ENCODE measurements around the gene TMEM127. TPM values are rescaled to one million over a fixed set of nuclear protein-coding genes. Genes with fewer than 3 reads are reported as not detected.
"Not testable (repeated sequence)": the region's sequence is repeated elsewhere in the genome, so short reads cannot be mapped to it uniquely, and the experiment has no call there.

Gene TMEM127, protein sequence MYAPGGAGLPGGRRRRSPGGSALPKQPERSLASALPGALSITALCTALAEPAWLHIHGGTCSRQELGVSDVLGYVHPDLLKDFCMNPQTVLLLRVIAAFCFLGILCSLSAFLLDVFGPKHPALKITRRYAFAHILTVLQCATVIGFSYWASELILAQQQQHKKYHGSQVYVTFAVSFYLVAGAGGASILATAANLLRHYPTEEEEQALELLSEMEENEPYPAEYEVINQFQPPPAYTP
- 71.2 TPM for total RNA-seq
- long read RNA-seq, full-length matches to known transcripts, result 39 of 107 reads
- long read RNA-seq, partial matches to known transcripts, result 16 of 107 reads
- long read RNA-seq, other reads (novel, unspliced or antisense), result 52 of 107 reads

DNA sequence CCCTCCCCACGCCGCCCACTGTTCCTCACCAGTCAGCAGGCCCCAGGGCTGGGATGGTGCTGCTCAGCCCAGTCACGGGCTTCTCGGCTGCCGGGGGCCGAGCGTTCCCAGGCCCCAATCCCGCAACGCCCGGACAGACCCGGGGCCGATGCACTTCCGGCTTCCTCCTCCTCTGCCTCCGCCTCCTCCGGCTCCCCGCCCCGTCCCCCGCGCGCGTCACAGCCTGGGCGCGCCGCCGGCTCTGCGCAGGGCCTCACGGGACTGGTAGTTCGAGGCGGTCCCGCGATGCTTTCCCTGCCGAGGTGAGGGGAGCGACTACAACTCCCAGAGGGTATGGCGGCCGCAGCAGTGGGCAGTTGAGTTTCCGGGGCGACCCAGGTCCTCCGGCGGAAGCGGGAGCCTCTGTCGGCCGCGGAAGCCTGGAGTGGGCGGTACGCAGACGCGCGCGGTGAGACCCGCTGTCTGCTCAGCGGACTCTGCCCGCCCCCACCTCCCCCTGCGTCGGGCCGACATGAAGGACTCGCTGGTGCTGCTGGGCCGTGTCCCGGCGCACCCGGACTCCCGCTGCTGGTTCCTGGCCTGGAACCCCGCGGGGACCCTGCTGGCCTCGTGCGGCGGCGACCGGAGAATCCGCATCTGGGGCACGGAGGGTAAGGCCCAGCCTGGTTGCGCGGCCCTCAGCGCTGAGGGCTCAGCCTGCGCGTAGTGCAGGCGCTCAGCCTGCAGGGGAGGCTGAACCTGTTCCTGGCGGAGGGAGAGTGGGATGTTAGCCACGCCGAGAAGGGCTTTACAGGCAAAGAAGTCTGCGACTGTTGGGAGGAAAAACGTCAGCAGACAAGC, at the start of gene TMEM127, which contains the start of gene CIAO1:
Gene TMEM127 (minus strand): TSS at position 158 of the 840 bp plus-strand sequence. CDS start 616 bp downstream, outside the sequence.
Gene CIAO1 (plus strand): TSS at position 386 of the 840 bp plus-strand sequence. CDS start 126 bp downstream, at position 512.
- DNase-seq (peak; percentile 99), ATAC-seq (peak; percentile 95)
- intact Hi-C loops (cut with micrococcal nuclease), result no loop called here

- no peak for DNase-seq
- no peak for ATAC-seq
- intact Hi-C loops (cut with micrococcal nuclease), result no loop called here
These were observed 49.2 kb upstream of the TMEM127 start for GRCh38 chr2:96315005-96315399.

GRCh38 chr2:96308248-96308647, 42.5 kb upstream of the TMEM127 start:
- no peak for ATAC-seq
- intact Hi-C loops (cut with micrococcal nuclease), result no loop called here
- no peak for DNase-seq

GRCh38 chr2:96306370-96306769, 40.6 kb upstream of the TMEM127 start:
- intact Hi-C loops (cut with micrococcal nuclease), result no loop called here
- no peak for ATAC-seq
- no peak for DNase-seq

GRCh38 chr2:96305979-96306308, 40.1 kb upstream of the TMEM127 start:
- ATAC-seq, result peak; percentile 11
- intact Hi-C loops (cut with micrococcal nuclease), result no loop called here
- no peak for DNase-seq

DNA sequence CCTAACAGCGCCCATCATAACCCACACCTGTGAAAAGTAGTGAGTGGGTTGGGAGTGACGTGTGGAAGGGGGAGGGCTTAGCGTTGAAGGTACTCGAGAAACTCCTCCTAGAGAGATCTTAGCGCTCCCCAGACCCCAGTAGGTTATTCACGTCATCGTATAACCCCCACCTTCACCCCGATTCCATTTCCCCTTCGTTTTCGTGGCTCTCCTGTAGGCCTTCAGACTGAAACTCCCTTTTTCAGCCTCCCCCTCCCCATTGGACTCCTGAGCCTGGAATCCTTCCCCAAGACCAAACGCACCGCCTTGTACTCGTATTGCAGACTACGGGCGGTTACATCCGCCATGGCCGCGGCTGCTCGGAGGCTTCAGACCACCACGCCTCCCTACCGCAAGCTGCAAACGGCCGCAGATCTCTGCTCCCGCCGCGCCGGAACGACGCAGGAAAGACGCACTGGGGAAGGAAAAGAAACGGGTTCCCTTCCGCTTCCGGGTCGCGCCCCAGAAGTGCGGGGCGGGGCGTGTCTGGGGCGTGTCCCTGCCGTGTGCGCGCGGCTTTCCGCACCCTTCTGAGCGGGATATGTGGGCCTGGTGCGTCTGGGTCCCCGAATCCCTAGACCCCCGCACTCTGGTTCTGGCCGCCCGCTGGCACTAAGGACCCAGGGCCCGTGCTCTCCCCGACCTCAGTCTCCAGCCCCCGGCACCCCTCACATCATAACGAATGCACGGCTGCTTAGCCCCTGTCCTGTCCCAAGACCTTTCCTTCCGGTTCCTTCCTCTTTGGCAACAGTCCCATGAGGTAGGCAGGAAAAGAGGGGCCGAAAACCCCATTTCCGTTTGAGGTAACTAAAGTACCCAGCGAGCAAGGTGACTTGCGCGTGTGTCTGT, 39.5 kb upstream of the TMEM127 start, which contains the start of gene SNRNP200:
Gene SNRNP200 (minus strand): TSS at position 456 of the 888 bp plus-strand sequence. CDS start 109 bp downstream, at position 347.
- ATAC-seq, result peak; percentile 99
- intact Hi-C loops (cut with micrococcal nuclease), result no loop called here

GRCh38 chr2:96304606-96305005, 38.8 kb upstream of the TMEM127 start:
- intact Hi-C loops (cut with micrococcal nuclease), result no loop called here
- ATAC-seq (no peak), DNase-seq (no peak)

More for the DNA sequence above, 39.5 kb upstream of the TMEM127 start, which contains the start of gene SNRNP200:
- DNase-seq, result peak; percentile 93

GRCh38 chr2:96301865-96302264, 36.1 kb upstream of the TMEM127 start:
- no peak for ATAC-seq
- DNase-seq, result no peak
- intact Hi-C loops (cut with micrococcal nuclease), result no loop called here

DNA sequence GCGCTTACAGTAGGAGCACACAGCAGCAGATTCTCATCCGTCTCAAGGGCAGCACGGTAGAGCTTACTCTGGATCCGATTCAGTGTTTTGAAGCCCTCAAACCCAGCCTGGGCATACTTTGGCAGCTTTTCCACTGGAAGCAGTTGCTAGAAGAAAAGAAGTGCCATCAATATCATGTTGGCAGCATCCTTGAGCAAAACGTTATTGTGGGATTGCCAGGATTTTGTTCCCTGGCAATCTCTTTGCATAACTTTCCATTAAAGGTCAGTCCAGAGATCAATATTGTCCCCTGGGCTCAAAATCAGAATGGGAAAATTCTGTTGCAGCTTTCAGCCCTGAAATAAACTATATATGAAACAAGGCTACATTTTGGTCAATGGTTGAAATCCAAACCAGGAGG, 31.1 kb upstream of the TMEM127 start:
- DNase-seq (no peak), ATAC-seq (no peak)
- intact Hi-C loops (cut with micrococcal nuclease), result no loop called here

DNA sequence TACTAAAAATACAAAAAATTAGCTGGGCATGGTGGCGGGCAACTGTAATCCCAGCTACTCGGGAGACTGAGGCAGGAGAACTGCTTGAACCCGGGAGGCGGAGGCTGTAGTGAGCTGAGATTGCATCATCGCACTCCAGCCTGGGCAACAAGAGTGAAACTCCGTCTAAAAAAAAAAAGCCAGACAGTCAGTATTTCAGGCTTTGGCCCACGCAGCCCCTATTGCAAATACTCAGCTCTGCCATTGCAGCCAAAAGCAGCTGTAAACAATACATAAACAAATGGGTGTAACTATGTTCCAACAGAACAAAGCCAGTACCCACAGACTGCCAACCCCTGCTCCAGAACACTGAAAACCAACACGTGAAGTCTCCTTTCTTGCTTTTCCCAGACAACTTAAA, 28.5 kb upstream of the TMEM127 start:
- intact Hi-C loops (cut with micrococcal nuclease); DNase-seq; ATAC-seq: not testable (repeated sequence)

- ATAC-seq (no peak), DNase-seq (no peak)
- intact Hi-C loops (cut with micrococcal nuclease), result no loop called here
These were observed 26.0 kb upstream of the TMEM127 start for GRCh38 chr2:96291751-96292150.

GRCh38 chr2:96287273-96287856, 21.6 kb upstream of the TMEM127 start:
- DNase-seq (no peak), ATAC-seq (no peak)
- intact Hi-C loops (cut with micrococcal nuclease), result no loop called here

DNA sequence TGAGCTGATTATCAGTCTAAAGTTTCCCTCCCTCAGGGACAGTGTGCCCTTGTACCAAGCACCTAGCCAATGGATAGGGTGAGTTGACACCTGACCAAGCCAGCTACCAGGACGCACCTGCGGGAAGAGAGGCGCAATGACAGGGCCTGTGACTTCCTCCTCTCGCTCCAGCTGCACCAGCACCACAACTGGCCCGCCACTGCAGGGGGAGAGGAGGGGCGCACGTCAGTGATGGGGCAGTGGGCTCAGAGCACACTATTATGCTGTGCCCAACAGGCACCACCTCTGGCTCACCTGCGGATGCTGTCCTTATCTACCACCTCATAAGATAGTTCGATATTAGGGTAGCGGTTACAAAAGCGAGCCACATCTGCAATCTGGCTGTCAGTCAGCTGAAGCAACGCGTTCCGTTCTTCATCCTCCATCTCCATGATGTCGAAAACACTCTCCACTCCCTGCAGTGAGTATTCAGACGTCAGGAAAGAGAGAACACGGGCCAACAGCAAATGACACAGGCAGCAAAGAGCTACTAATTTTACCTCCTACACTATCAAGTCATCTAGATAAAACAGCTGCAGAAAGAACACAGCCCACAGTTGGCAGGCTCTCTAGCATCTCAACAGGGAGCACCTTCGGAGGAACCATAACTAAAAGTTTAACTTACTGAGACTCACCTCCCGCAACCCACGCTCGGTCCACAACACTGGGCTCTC, 11.1 kb upstream of the TMEM127 start:
- ATAC-seq (no peak), DNase-seq (no peak)
- intact Hi-C loops (cut with micrococcal nuclease), result no loop called here

DNA sequence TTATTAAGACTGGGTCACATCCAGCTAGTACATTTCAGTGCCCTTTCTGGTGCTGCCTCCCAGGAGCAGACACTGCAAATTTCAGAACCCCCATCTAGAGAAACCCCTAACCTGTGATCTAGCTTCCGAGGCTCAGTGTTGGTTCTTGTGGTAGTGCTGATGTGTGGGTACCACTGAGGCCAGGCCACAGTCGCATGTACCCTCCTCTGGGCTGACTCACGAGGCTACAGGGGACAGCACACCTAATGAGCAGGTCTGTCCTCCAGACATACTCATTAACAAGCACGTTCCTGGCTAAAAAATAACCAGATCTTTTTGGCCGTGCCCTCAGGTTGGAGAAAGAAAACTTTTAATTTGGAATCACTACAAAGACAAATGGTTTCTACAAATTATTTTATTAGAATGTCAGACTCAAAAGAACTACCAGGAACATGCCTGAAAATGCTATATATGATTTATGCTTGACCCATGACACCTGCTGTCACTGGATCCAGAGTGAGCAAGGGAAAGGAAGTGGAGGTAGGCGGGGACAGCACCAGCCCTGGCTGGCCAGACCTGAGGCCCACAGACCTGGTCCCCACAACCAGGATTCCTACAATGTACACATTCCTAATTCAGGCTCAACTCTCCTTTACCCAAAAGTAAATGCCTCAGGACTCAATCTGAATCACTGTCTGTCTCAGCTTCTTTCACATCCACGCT, 8.7 kb upstream of the TMEM127 start:
- DNase-seq (no peak), ATAC-seq (no peak)
- intact Hi-C loops (cut with micrococcal nuclease), result no loop called here

DNA sequence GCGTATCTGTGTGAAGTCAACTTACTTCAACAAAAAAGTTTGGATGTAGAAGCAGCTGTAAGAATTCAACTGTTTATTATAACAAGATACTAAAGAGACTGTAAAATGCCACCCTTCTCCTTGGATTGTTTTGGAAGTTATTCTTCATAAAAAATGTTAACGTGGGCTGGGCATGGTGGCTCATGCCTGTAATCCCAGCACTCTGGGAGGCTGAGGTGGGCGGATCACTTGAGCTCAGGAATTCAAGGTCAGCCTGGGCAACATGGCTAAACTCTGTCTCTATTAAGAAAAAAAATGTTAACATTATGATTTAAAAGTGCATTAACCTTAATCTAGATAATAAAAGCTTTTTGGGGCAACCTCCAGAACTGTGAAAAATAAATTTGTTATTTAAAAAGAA, 8.0 kb upstream of the TMEM127 start:
- ATAC-seq (no peak), DNase-seq (no peak)
- intact Hi-C loops (cut with micrococcal nuclease), result no loop called here

- DNase-seq, result no peak
- no peak for ATAC-seq
- intact Hi-C loops (cut with micrococcal nuclease), result no loop called here
These were observed 6.2 kb upstream of the TMEM127 start for GRCh38 chr2:96271995-96272394.

GRCh38 chr2:96267159-96267971, 1.6 kb upstream of the TMEM127 start:
- intact Hi-C loops (cut with micrococcal nuclease), result no loop called here
- DNase-seq (no peak), ATAC-seq (no peak)

Data from left ventricle myocardium superior (tissue), 1 donor.